HepG2 (cell line): Measurements from ENCODE around the gene FBXO41. TPM values are rescaled to one million over a fixed set of nuclear protein-coding genes. Genes with fewer than 3 reads are reported as not detected.

Experiments
- ATAC-seq: fragments of 200-7000 bp; cut with Tn5 transposase; 3 replicates; pipeline ENCODE4 v1.9.1; 2020; ENCODE audit warnings: mild to moderate bottlenecking, moderate library complexity
- BruUV-seq: library from RNA; stranded (reverse); fragments of 400-500 nt; replicated peaks from 2 replicates; lab custom pipeline; 2021; lab: Mats Ljungman, UMichigan
- CTCF ChIA-PET: fragments of 300-600 bp; formaldehyde crosslinking; extraction: SDS; loops from one replicate; lab custom pipeline; 2021; ENCODE audit warnings: low total read pairs, inconsistent platforms, low intra/inter-chr PET ratio; lab: Yijun Ruan, JAX
- POLR2A ChIA-PET: fragments of 350-600 bp; sonication (Branson Sonifier 250); formaldehyde crosslinking; loops from one replicate; lab custom pipeline; 2020; ENCODE audit warnings: antibody characterized with exemption, inconsistent platforms; lab: Yijun Ruan, JAX
- DNase-seq: peaks from one replicate; pipeline ENCODE4 v3.0.0-alpha.2; 2015; ENCODE audit warnings: low spot score
- FAIRE-seq: peaks from 3 replicates; lab custom pipeline; 2011; peaks lifted over from hg19 to GRCh38; lab: Jason Lieb, UNC
- H2AFZ ChIP-seq: one replicate; pipeline ENCODE4 v1.6.1; 2011; ENCODE audit warnings: low read length, inconsistent platforms
- H3K27ac ChIP-seq: fragments of 300-600 bp; 3 replicates; pipeline ENCODE4 v1.8.0; 2011; ENCODE audit warnings: mixed run types, mild to moderate bottlenecking, mixed read lengths, low read length, inconsistent platforms; ENCODE audit not compliant: insufficient read depth; ENCODE audit errors: extremely low read length
- H3K27me3 ChIP-seq, 2 experiments: fragments of 200-600 bp in 1 of 2; 2 replicates in 1 of 2; 3 replicates in 1 of 2; pipeline versions ENCODE4 v1.6.0 to v1.8.0; 2011; ENCODE audit warnings: low read length in 2 of 2, mild to moderate bottlenecking in 2 of 2, moderate library complexity in 2 of 2, inconsistent platforms in 1 of 2; ENCODE audit not compliant: insufficient read depth in 2 of 2, control insufficient read depth in 1 of 2
- H3K36me3 ChIP-seq, 2 experiments: fragments of 200-600 bp in 1 of 2; replicated peaks in 1 of 2; 2 replicates in 1 of 2; 3 replicates in 1 of 2; pipeline versions ENCODE4 v1.5.1 to v1.8.0; 2011; ENCODE audit warnings: low read length in 2 of 2, inconsistent platforms in 1 of 2; ENCODE audit not compliant: insufficient read depth in 2 of 2, control insufficient read depth in 1 of 2
- H3K4me1 ChIP-seq: 2 replicates; pipeline ENCODE4 v1.5.1; 2012; ENCODE audit warnings: low read length, inconsistent platforms; ENCODE audit not compliant: insufficient read depth
- H3K4me2 ChIP-seq: 2 replicates; pipeline ENCODE4 v1.6.0; 2011; ENCODE audit warnings: low read depth, low read length, inconsistent platforms
- H3K4me3 ChIP-seq, 3 experiments: fragments of 200-600 bp in 1 of 3; sonication (generic), shearing (Covaris generic) in 1 of 3; replicated peaks in 1 of 3; 2 replicates each; pipeline ENCODE4 v1.5.1; 2011 to 2016; ENCODE audit warnings: low read length in 3 of 3, inconsistent platforms in 2 of 3, low read depth in 2 of 3, mild to moderate bottlenecking in 2 of 3, control low read depth in 1 of 3, mixed read lengths in 1 of 3; ENCODE audit not compliant: insufficient read depth in 1 of 3
- H3K79me2 ChIP-seq: one replicate; pipeline ENCODE4 v1.6.1; 2011; ENCODE audit warnings: low read length, inconsistent platforms; ENCODE audit not compliant: insufficient read depth
- H3K9ac ChIP-seq: 2 replicates; pipeline ENCODE4 v1.6.0; 2011; ENCODE audit warnings: mild to moderate bottlenecking, low read depth, low read length, inconsistent platforms; ENCODE audit not compliant: insufficient read depth
- H3K9me3 ChIP-seq: 2 replicates; pipeline ENCODE4 v1.5.1; 2012; ENCODE audit warnings: mild to moderate bottlenecking, low read length
- H4K20me1 ChIP-seq: 2 replicates; pipeline ENCODE4 v1.6.0; 2011; ENCODE audit warnings: inconsistent platforms, mild to moderate bottlenecking, low read length, moderate library complexity; ENCODE audit not compliant: insufficient read depth
- E2F2 ChIP-seq: sonication (generic); formaldehyde crosslinking; IDR thresholded peaks from 2 replicates; pipeline ENCODE4 v1.4.0; 2020; ENCODE audit warnings: missing genetic modification reagents, borderline replicate concordance
- NCOA5 ChIP-seq: sonication (generic); formaldehyde crosslinking; IDR thresholded peaks from 2 replicates; pipeline ENCODE4 v1.4.0; 2020; ENCODE audit warnings: missing genetic modification reagents
- XRCC5 ChIP-seq: fragments of 200-400 bp; formaldehyde crosslinking; optimal IDR thresholded peaks from 2 replicates; pipeline ENCODE3; 2017; ENCODE audit warnings: mild to moderate bottlenecking, low read length
- in situ Hi-C: cut with HindIII; loops from 2 replicates; pipeline ENCODE4 v1.10.0; 2017; ENCODE audit warnings: low pct_unique_long_range_greater_than_20kb; ENCODE audit not compliant: extremely low pct_ligation_motif_present
- intact Hi-C: fragments of 100-400 bp; cut with micrococcal nuclease; formaldehyde crosslinking; loops from one replicate; pipeline ENCODE4 v1.10.0; 2022; ENCODE audit not compliant: unreplicated experiment
- polyA plus RNA-seq, 8 experiments: library from polyadenylated mRNA; depleted of rRNA in 3 of 8; stranded (reverse) in 7 of 8; unstranded in 1 of 8; fragments of >200 nt; fragmentation: Illumina TruSeq in 4 of 8; extraction: Trizol in 4 of 8; gene quantifications; 2 replicates each; pipeline versions ENCODE4 v1.2.1 to v1.2.3, GENCODE V29; 2011 to 2016; ENCODE audit warnings: low read depth in 4 of 8, missing spikeins in 1 of 8, mixed read lengths in 1 of 8; ENCODE audit not compliant: insufficient read depth in 1 of 8
- total RNA-seq, 5 experiments: library from RNA; depleted of rRNA; stranded (reverse); fragments of >200 nt; fragmentation: Illumina TruSeq; extraction: Trizol; gene quantifications; 2 replicates each; pipeline ENCODE4 v1.2.3, GENCODE V29; 2016; ENCODE audit warnings: low read depth in 1 of 5
- TF ChIP-seq, protein P1 (sequence below): sonication (generic); formaldehyde crosslinking; IDR thresholded peaks from 2 replicates; pipeline ENCODE4 v1.5.0; 2020; ENCODE audit warnings: mild to moderate bottlenecking, missing genetic modification reagents, moderate library complexity

The FBXO41 gene
- total and polyA plus RNA-seq, 2 of the 13 experiments (the other 11 are each of a cell fraction or from before 2014, with no cell fraction given): 4.2 to 10.3 TPM

GRCh38 chr2:73290049-73290839, 6.0 kb upstream of the FBXO41 start (continued):
- no peak for TF ChIP-seq E2F2 (CRISPR knock-in tag)
- TF ChIP-seq XRCC5: peak; percentile 47

DNA sequence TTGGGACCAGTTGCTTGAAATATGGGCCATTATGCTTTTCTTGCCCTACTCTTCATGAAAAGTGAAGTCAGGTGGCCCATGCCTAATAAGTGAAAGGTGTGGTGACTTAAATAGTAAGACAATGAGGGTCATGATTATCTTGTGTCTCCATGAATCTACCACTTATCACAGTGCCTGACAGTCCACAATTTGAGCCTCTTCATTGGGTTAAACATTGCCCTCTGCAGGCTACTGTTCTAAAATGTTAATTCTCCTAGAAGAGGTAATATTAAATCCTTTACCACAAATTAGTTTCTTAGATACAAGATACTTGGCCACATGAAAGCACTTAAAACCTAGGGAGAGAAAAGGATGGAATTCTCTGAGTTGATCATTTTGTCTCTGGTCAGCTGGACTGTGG, 5.0 kb upstream of the FBXO41 start:
- intact Hi-C loops (no loop called here), in situ Hi-C loops (no loop called here)
- ChIA-PET CTCF (no interaction called here), POLR2A (interaction anchor here (1.5 to 1.6 kb wide), 2 partner anchors 51 to 56 kb away, joined by 3 to 4 read pairs; partner anchors contain the start of genes CCT7 and PRADC1)
- no peaks in the 10 kb centered on the region for H3K9me3 ChIP-seq
- H3K36me3 ChIP-seq: no peaks in the 10 kb centered on the region
- peaks cover 15% of the 10 kb centered on the region; the same call in 1 of the 2 replicates for H3K4me1 ChIP-seq
- peak; percentile 51 for FAIRE-seq
- DNase-seq: no peak
- no peak overlapping the region for H2AFZ ChIP-seq
- no peak overlapping the region for H3K4me3 ChIP-seq
- no peak overlapping the region for H3K9ac ChIP-seq
- H4K20me1 ChIP-seq: peaks cover 2% of the 10 kb centered on the region; the same call in 1 of the 2 replicates
- H3K4me2 ChIP-seq: no peak overlapping the region
- H3K27me3 ChIP-seq: peaks cover 9 to 38% of the 10 kb centered on the region in 2 experiments; a peak in 4 of 5 replicates
- no peaks in the 10 kb centered on the region for H3K79me2 ChIP-seq
- TF ChIP-seq, protein P1, sequence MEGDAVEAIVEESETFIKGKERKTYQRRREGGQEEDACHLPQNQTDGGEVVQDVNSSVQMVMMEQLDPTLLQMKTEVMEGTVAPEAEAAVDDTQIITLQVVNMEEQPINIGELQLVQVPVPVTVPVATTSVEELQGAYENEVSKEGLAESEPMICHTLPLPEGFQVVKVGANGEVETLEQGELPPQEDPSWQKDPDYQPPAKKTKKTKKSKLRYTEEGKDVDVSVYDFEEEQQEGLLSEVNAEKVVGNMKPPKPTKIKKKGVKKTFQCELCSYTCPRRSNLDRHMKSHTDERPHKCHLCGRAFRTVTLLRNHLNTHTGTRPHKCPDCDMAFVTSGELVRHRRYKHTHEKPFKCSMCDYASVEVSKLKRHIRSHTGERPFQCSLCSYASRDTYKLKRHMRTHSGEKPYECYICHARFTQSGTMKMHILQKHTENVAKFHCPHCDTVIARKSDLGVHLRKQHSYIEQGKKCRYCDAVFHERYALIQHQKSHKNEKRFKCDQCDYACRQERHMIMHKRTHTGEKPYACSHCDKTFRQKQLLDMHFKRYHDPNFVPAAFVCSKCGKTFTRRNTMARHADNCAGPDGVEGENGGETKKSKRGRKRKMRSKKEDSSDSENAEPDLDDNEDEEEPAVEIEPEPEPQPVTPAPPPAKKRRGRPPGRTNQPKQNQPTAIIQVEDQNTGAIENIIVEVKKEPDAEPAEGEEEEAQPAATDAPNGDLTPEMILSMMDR (CRISPR knock-in tag): peak; percentile 14; the same call in 1 of the 2 replicates
- TF ChIP-seq NCOA5 (CRISPR knock-in tag): no peak
- no TSS peak for BruUV-seq
- ATAC-seq: no peak
- H3K27ac ChIP-seq: no peak overlapping the region
